CMK (cell line): ENCODE measurements around the gene SOS1.

Experiments
- DNase-seq: peaks from one replicate; pipeline ENCODE4 v3.0.0-alpha.2; 2010; ENCODE audit warnings: low read depth

Gene SOS1

GRCh38 chr2:39024833-39025232, 96.0 kb downstream of the SOS1 start:
- no peak for DNase-seq

GRCh38 chr2:39023649-39024048, 97.2 kb downstream of the SOS1 start:
- DNase-seq: no peak

- no peak for DNase-seq
These were observed 98.1 kb downstream of the SOS1 start for GRCh38 chr2:39022642-39023235.

GRCh38 chr2:39020383-39020782, 100.5 kb downstream of the SOS1 start:
- DNase-seq: no peak

GRCh38 chr2:39018638-39019037, 102.2 kb downstream of the SOS1 start:
- no peak for DNase-seq

DNA sequence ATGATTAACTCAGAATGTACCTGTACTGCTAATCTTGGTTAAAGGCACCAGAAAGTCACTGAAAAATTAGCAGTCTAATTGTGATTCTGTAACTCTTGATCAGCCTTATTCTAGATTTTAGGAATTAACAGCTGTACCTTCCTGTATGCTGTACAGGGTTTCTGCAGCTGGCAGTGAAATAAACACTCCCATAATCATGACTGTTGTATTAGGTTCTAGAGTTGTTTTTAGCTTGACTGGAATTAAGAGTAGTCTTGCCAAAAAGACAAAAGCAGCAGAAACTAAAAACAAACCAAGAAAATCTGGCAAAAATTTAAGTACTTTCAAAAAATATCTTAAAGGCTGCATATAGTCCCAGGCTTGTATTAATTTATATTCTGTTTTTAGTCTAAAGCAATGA, 103.5 kb downstream of the SOS1 start:
- no peak for DNase-seq

DNA sequence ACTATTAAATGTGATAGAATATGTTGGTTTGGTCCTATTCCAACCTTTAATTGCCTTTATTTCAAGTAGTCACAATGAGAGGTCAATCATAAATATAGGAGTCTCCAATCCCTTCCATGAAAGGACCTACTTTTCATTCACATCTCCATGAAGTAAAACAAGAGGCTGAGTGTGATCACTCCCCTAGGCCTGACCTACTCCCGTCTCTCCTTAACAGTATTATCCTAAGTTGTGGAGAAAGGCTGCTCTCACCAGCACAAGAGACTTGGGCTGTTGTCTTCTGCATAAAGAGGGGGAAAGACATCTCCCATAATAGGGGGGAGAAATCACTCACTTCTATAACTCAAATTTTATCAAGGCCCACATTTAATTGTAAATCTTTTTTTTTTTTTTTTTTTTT, 105.4 kb downstream of the SOS1 start:
- DNase-seq: no peak

DNA sequence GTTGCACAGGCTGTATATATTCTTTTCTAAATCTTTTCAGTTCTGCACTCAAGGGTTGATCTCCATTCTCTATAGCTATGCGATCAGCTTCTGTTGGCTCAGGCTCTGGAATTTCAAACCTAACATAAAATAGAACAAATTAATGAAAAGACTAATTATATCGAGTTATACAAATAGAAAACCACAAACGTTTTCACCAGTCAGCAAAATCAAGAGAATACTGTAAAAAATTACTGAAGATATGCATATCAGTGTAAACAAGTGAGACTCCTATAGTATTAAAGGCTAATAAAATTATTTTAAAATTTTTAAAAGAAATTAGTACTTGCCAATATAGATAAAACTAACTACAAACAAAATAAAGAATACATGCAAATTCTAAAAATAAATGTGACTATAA, 107.0 kb downstream of the SOS1 start:
- no peak for DNase-seq

GRCh38 chr2:39008665-39009064, 112.2 kb downstream of the SOS1 start:
- no peak for DNase-seq

GRCh38 chr2:39007875-39008504, 112.9 kb downstream of the SOS1 start:
- no peak for DNase-seq

DNA sequence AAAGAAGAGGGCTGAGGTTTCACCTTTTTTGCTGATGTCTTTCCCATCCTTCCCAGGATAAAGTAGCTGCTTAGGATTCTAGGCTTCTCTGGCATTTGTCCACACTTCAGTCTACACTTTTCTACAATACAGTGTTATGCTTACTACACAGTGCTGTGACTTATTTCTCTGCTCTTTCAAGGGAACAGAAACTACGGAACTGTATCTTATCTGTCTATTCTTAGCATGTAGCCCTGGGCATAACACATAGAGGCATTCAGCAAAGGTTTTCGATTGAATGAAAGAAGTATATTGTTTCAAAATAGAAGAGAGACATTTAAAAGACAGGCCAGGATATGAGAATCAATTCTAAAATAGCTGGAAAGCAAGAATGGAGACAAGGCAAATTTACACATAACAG, 120.3 kb downstream of the SOS1 start:
- no peak for DNase-seq

GRCh38 chr2:38997781-38998180, 123.1 kb downstream of the SOS1 start:
- DNase-seq: no peak

GRCh38 chr2:38991899-38992298, 129.0 kb downstream of the SOS1 start:
- DNase-seq: no peak

DNA sequence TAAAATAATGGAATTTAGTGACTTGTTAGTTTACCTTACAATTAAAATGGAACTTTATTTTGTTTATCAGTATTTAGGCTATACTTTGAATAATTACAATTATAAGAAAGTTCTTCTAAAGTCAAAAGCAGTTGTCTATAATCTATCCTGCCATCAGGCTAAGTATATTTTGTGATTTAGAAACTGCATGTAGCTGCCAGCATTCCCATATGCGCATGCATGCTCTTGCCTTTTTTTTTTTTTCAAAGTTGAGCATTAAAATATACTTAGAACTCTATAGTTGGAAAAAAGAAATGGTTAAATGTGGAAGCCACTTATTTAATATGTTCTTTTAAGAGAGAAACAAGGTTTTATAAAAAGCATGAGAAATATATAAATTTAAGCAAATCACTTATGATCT, 132.1 kb downstream of the SOS1 start:
- DNase-seq: no peak

GRCh38 chr2:38982498-38982897, 138.4 kb downstream of the SOS1 start:
- no peak for DNase-seq

DNA sequence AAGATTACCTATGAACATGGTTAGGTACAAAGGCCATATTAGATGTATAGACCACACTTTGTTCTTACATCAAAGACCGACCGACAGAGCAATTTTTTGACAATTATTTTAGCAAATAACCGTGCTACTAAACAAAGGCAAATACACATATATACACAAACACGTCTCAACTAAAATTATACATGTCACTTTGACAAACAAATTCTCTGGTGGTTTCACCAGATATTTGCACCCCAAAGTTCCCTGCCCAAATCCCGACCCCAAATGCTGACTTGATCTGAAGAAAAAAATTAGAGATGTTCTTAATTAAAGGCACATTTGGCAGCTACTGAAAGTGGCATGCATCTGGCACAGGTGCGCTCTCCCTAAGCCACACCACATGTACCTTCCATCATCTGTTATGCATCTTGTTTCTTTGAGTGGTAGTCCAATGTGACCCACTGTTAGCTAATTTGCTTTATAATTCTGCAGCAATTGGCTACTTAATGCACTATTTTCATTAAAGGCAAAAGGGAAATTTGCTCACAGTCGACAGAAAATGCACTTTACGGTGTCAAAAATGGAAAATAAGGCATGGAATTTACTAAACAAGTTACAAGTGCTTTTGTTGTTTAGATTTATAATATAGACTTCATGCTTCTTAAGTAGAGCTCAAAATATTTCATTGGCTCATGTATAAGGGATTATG, 139.0 kb downstream of the SOS1 start:
- no peak for DNase-seq

DNA sequence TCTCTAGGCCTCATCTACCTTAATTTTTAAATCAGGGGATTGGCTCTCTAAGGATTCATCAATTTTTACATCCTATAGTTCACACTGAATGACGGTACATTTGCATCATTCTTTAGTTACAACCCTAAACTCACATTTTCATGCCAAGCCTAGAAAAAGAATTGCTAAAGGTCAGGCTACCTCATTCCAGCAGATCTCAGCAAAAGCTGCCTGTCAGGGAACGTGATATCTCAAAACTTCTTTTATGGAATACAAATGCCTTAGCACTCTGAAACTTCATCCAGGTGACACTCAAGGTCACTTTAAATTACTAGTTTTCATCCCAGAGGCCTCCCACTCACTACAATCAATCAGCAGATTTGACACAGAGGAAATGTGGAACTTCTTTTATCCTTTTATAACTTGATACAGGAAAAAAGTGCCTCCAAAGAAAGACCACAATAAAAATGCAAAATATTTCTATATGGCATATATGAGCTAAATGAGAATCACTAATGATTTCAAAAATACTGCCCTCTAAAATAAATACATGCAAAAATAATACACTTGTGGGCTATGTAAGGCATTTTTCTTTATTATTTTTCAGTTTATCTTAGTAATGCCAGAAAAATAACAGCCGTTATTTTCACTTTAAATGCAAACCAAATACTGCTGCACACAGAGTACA, 139.7 kb downstream of the SOS1 start:
- no peak for DNase-seq

- DNase-seq: no peak
These were observed 141.9 kb downstream of the SOS1 start for GRCh38 chr2:38978908-38979307.

GRCh38 chr2:38978296-38978903, 142.5 kb downstream of the SOS1 start:
- DNase-seq: peak; percentile 44

- no peak for DNase-seq
These were observed 143.8 kb downstream of the SOS1 start for GRCh38 chr2:38977047-38977446.

- DNase-seq: no peak
These were observed 145.8 kb downstream of the SOS1 start for GRCh38 chr2:38975042-38975441.

DNA sequence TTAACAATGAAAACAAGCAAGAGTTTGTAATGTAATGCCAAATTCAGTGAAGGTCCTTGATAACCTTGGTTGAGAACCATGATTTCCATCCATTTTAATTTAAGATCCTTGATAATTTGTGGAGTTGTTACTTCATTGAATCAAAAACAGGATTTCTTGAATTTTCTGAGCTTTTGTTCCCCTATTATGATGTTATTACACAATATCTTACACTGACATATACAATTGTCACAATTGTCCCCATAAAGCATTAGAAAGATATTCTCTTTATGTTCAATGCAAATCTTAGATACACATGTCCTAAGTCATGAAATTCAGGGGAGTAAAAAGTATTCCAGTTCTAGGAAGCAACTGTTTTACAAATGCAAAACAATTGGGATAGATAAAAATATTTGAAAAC, 147.6 kb downstream of the SOS1 start:
- no peak for DNase-seq

- no peak for DNase-seq
These were observed 149.5 kb downstream of the SOS1 start for GRCh38 chr2:38971377-38971776.
